Hepatocyte (in vitro differentiated cells): ENCODE results near the gene BCAS4.

Experiments used
- EZH2 ChIP-seq: fragments of 200-600 bp; sonication (generic); IDR thresholded peaks from 2 replicates; pipeline ENCODE4 v1.6.1; 2016; ENCODE audit warnings: antibody characterized with exemption, mild to moderate bottlenecking, borderline replicate concordance
- EZH2phosphoT487 ChIP-seq: fragments of 200-600 bp; sonication (generic); IDR thresholded peaks from one replicate; pipeline ENCODE4 v1.6.1; 2018; ENCODE audit warnings: antibody characterized with exemption, mild to moderate bottlenecking, low read depth, moderate library complexity; ENCODE audit not compliant: unreplicated experiment, severe bottlenecking
- TF ChIP-seq, protein P1 (sequence below): fragments of 200-600 bp; sonication (generic); IDR thresholded peaks from 2 replicates; pipeline ENCODE4 v1.5.1; 2016; ENCODE audit warnings: antibody characterized with exemption, mild to moderate bottlenecking; ENCODE audit not compliant: poor library complexity

DNA sequence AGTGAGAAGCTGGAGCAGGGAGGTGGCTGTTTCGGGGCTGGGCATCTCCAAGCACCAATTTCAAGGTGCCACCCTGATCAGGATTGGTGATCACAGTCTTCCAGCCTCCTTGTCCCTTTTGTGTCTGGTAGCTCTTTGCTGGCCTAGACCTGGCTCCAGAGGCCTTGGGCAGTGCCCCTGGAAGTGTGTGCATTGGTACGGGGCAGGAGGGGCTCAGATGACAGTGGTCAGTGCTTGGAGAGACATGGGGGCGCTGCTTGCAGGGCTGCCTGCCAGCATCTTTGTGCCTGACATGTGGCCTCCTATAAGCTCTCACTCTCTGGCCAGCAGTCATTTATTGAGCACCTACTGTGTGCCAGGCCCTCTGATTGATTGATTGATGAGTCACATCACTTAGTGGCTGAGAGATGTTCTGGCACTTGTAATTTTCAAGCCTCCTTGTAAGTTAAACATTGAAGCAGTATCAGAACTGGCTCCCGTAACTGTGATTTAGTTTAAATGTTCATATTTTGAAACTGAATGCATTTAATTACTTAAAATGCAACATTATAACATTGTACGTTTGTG, 61.7 kb downstream of the BCAS4 start:
- TF ChIP-seq, protein P1, sequence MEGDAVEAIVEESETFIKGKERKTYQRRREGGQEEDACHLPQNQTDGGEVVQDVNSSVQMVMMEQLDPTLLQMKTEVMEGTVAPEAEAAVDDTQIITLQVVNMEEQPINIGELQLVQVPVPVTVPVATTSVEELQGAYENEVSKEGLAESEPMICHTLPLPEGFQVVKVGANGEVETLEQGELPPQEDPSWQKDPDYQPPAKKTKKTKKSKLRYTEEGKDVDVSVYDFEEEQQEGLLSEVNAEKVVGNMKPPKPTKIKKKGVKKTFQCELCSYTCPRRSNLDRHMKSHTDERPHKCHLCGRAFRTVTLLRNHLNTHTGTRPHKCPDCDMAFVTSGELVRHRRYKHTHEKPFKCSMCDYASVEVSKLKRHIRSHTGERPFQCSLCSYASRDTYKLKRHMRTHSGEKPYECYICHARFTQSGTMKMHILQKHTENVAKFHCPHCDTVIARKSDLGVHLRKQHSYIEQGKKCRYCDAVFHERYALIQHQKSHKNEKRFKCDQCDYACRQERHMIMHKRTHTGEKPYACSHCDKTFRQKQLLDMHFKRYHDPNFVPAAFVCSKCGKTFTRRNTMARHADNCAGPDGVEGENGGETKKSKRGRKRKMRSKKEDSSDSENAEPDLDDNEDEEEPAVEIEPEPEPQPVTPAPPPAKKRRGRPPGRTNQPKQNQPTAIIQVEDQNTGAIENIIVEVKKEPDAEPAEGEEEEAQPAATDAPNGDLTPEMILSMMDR = no peak
- TF ChIP-seq EZH2phosphoT487 = no peak
- no peak for TF ChIP-seq EZH2
